Measurements from ENCODE around the gene SLN. TPM values are rescaled to one million over a fixed set of nuclear protein-coding genes. Genes with fewer than 3 reads are reported as not detected.
"Not testable (repeated sequence)": the region's sequence is repeated elsewhere in the genome, so short reads cannot be mapped to it uniquely, and the experiment has no call there.

The SLN gene
- total RNA-seq (not detected in 2 replicates), polyA plus RNA-seq (0.25 TPM in 1 of 2 replicates, not detected in the other), polyA minus RNA-seq (not detected in 2 replicates), Bru-seq, nascent RNA (not detected), BruChase-seq, experiment 1, labeled RNA remaining after a 6-hour chase (percentile 11 among the genes with signal in this experiment), BruChase-seq, experiment 2, labeled RNA remaining after a 2-hour chase (percentile 11 among the genes with signal in this experiment)
- polyA plus RNA-seq (2011; cell fraction: cytosol; rRNA removed): not detected in 2 replicates
- not detected in 2 replicates for polyA plus RNA-seq (2011; cell fraction: nucleus; rRNA removed)
- polyA plus RNA-seq (2012): 0.27 TPM in 1 of 2 replicates, not detected in the other
- not detected for polyA minus RNA-seq (2011; cell fraction: cytosol; rRNA and poly(A)+ RNA removed)
- not detected in 2 replicates for polyA minus RNA-seq (2011; cell fraction: nucleus; rRNA and poly(A)+ RNA removed)
- long read RNA-seq: 0 reads

GRCh38 chr11:107711861-107712755, at the start of gene SLN:
Gene SLN (minus strand): TSS chr11:107712056.
- H3K79me2 ChIP-seq (ENCODE audit: control insufficient read depth, insufficient read depth, low read length): no peaks in the 10 kb centered on the region
- H3K27me3 ChIP-seq (ENCODE audit: control insufficient read depth in 2 of 2, insufficient read depth in 2 of 2, low read length in 2 of 2): peaks cover 17 to 30% of the 10 kb centered on the region in 2 experiments
- ChIA-PET CTCF (interaction anchor here (2.0 kb wide), 1 partner anchor 23 kb away, joined by 6 read pairs; no protein-coding TSS in a partner anchor), POLR2A (no interaction called here)
- DNase-seq (ENCODE audit: low read depth, low spot score) (no peak), FAIRE-seq (no peak)
- no peaks in the 10 kb centered on the region for H3K9me3 ChIP-seq (replicated peaks; ENCODE audit: control insufficient read depth, insufficient read depth, low read length)
- H2AFZ ChIP-seq (ENCODE audit: low read depth, low read length): no peak within 1 kb of the TSS
- dilution Hi-C loops (cut with MboI; ENCODE audit: extremely low pct_ligation_motif_present, low sequenced_read_pairs) (no loop called here), intact Hi-C loops (cut with micrococcal nuclease) (no loop called here)
- H3K27ac ChIP-seq (ENCODE audit: insufficient read depth, low read depth, low read length): no peak within 1 kb of the TSS
- H3K36me3 ChIP-seq (ENCODE audit: control insufficient read depth in 2 of 2, extremely low read depth in 1 of 2, insufficient read depth in 2 of 2, low read length in 2 of 2): no peaks in the 10 kb centered on the region
- BruUV-seq (replicated peaks): no TSS peak
- no peaks in the 10 kb centered on the region for H4K20me1 ChIP-seq (replicated peaks; ENCODE audit: control insufficient read depth, extremely low read depth, insufficient read depth, low read length)
- H3K9me1 ChIP-seq (replicated peaks; ENCODE audit: control insufficient read depth, extremely low read depth, insufficient read depth, low read length): no peaks in the 10 kb centered on the region
- H3K9ac ChIP-seq (replicated peaks; ENCODE audit: extremely low read depth, insufficient read depth, low read length): no peak within 1 kb of the TSS
- no peak within 1 kb of the TSS for H3K4me2 ChIP-seq (ENCODE audit: insufficient read depth, low read length)
- no peak within 1 kb of the TSS for H3K4me3 ChIP-seq (replicated peaks in 1 of 3; ENCODE audit: insufficient read depth in 1 of 3, low read depth in 1 of 3, low read length in 3 of 3)
- TF ChIP-seq, protein P1, sequence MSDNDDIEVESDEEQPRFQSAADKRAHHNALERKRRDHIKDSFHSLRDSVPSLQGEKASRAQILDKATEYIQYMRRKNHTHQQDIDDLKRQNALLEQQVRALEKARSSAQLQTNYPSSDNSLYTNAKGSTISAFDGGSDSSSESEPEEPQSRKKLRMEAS (IDR thresholded peaks at IDR 0.05; ENCODE audit: insufficient read depth, insufficient read length): no peak
- TF ChIP-seq MYC (IDR thresholded peaks at IDR 0.05; ENCODE audit: low read depth, low read length) (no peak), POLR2AphosphoS5 (IDR thresholded peaks at IDR 0.05; ENCODE audit: insufficient read depth, low read depth, low read length) (no peak), JUN (IDR thresholded peaks at IDR 0.05; ENCODE audit: borderline replicate concordance, insufficient read depth, insufficient read length, low read depth) (no peak), GATA2 (IDR thresholded peaks at IDR 0.05; ENCODE audit: insufficient read depth, insufficient read length, low read depth, low read length) (no peak), EZH2 (IDR thresholded peaks at IDR 0.05; ENCODE audit: borderline replicate concordance, low read depth, low read length, severe bottlenecking) (no peak), POLR2A (IDR thresholded peaks at IDR 0.05; ENCODE audit: low read depth, low read length) (no peak), FOS (IDR thresholded peaks at IDR 0.05; ENCODE audit: borderline replicate concordance, insufficient read depth, low read length) (no peak)
- TF ChIP-seq, protein P2, sequence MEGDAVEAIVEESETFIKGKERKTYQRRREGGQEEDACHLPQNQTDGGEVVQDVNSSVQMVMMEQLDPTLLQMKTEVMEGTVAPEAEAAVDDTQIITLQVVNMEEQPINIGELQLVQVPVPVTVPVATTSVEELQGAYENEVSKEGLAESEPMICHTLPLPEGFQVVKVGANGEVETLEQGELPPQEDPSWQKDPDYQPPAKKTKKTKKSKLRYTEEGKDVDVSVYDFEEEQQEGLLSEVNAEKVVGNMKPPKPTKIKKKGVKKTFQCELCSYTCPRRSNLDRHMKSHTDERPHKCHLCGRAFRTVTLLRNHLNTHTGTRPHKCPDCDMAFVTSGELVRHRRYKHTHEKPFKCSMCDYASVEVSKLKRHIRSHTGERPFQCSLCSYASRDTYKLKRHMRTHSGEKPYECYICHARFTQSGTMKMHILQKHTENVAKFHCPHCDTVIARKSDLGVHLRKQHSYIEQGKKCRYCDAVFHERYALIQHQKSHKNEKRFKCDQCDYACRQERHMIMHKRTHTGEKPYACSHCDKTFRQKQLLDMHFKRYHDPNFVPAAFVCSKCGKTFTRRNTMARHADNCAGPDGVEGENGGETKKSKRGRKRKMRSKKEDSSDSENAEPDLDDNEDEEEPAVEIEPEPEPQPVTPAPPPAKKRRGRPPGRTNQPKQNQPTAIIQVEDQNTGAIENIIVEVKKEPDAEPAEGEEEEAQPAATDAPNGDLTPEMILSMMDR (IDR thresholded peaks at IDR 0.05; ENCODE audit: extremely low read depth in 1 of 2, insufficient read depth in 1 of 2, low read depth in 1 of 2, low read length in 2 of 2): no peak
- no peaks in the 10 kb centered on the region for H3K4me1 ChIP-seq (ENCODE audit: control insufficient read depth, extremely low read depth, insufficient read depth, low read length)

DNA sequence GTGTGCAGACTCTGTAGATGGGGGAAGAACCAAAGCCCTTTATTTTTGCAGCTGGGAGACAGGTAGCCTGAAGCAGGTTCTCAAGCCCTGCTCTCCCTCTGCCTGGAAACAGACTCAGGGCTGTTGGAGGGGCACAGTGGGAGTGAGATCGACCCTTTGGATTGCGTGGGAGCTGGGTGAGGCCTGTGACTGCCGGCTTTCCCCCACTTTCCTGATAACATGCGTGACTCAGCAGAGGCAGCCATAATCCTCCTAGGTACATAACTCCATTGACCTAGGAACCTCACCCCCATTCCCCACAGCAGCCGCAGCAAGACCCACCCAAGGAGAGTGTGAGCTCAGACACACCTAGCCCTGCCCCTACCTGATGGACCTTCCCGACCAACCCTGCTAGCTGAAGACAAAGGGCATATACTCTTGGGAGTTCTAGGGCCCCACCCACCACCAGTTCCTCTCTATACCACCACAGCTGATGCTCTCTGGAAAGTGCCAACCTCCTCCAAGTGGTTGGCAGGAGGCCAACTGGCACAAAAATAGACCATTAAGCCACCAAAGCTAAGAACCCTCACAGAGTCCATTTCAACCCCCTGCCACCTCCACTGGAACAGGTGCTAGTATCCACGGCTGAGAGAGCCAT, 47.0 kb upstream of the SLN start:
- H3K4me1 ChIP-seq (ENCODE audit: control insufficient read depth, extremely low read depth, insufficient read depth, low read length); POLR2A ChIA-PET; H3K36me3 ChIP-seq (ENCODE audit: control insufficient read depth in 2 of 2, extremely low read depth in 1 of 2, insufficient read depth in 2 of 2, low read length in 2 of 2); H3K9ac ChIP-seq (replicated peaks; ENCODE audit: extremely low read depth, insufficient read depth, low read length); DNase-seq (ENCODE audit: low read depth, low spot score); H3K79me2 ChIP-seq (ENCODE audit: control insufficient read depth, insufficient read depth, low read length); BruUV-seq (replicated peaks); H2AFZ ChIP-seq (ENCODE audit: low read depth, low read length); H3K9me3 ChIP-seq (replicated peaks; ENCODE audit: control insufficient read depth, insufficient read depth, low read length); intact Hi-C loops (cut with micrococcal nuclease); H3K27ac ChIP-seq (ENCODE audit: insufficient read depth, low read depth, low read length); H3K4me3 ChIP-seq (replicated peaks in 1 of 3; ENCODE audit: insufficient read depth in 1 of 3, low read depth in 1 of 3, low read length in 3 of 3); H3K9me1 ChIP-seq (replicated peaks; ENCODE audit: control insufficient read depth, extremely low read depth, insufficient read depth, low read length); H3K4me2 ChIP-seq (ENCODE audit: insufficient read depth, low read length); H3K27me3 ChIP-seq (ENCODE audit: control insufficient read depth in 2 of 2, insufficient read depth in 2 of 2, low read length in 2 of 2); FAIRE-seq; H4K20me1 ChIP-seq (replicated peaks; ENCODE audit: control insufficient read depth, extremely low read depth, insufficient read depth, low read length); dilution Hi-C loops (cut with MboI; ENCODE audit: extremely low pct_ligation_motif_present, low sequenced_read_pairs): not testable (repeated sequence)
- CTCF ChIA-PET: interaction anchor here (1.2 to 2.1 kb wide), 3 partner anchors 13 to 194 kb away, joined by 3 to 7 read pairs (median 3); no protein-coding TSS in a partner anchor

All from endothelial cell of umbilical vein (primary cell).